ENCODE measurements around the gene HOXB1. TPM values are rescaled to one million over a fixed set of nuclear protein-coding genes. Genes with fewer than 3 reads are reported as not detected.

The HOXB1 gene
- total RNA-seq, 1 experiment from 2014 or later, result not detected

DNA sequence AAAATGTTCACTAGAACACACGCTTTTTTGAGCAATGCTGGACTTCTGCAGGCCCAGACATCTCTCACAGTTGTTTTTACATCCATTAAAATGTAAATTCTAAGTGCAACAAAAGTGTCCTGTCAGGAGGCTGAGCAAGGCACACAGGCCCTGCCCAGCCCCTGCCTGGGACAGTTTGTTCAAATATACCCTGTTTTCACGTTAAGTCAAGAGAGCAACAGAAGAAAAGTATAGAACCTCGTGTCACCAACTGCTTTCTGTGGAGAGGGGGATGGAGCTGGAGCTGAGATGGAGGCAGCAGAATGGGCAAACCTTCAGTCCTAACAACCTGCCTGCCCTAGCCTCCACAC is 18.4 kb upstream of the HOXB1 start:
- Mint-ChIP-seq H3K36me3 (ENCODE audit: insufficient read depth, unreplicated experiment) (no peaks in the 10 kb centered on the region), H3K4me3 (ENCODE audit: unreplicated experiment) (no peak overlapping the region), H3K27ac (ENCODE audit: unreplicated experiment) (no peak overlapping the region), H3K9me3 (ENCODE audit: unreplicated experiment) (no peaks in the 10 kb centered on the region), H3K27me3 (ENCODE audit: insufficient read depth, unreplicated experiment) (no peaks in the 10 kb centered on the region), H3K4me1 (ENCODE audit: low read depth, unreplicated experiment) (peaks cover under 1% of the 10 kb centered on the region)
- no peak overlapping the region for H3K4me3 ChIP-seq (ENCODE audit: low read depth, low read length)
- ChIA-PET CTCF (no interaction called here), POLR2A (no interaction called here)
- no TSS peak for BruUV-seq (replicated peaks)
- no peaks in the 10 kb centered on the region for H3K27me3 ChIP-seq (replicated peaks; ENCODE audit: control insufficient read depth, insufficient read depth, low read length)
- H3K4me1 ChIP-seq, result peaks cover 10% of the 10 kb centered on the region; the same call in 1 of the 2 replicates
- intact Hi-C loops (cut with micrococcal nuclease; ENCODE audit: unreplicated experiment), result no loop called here
- no peaks in the 10 kb centered on the region for H3K36me3 ChIP-seq (ENCODE audit: control insufficient read depth, insufficient read depth, low read length)
- DNase-seq, result no peak
- TF ChIP-seq, protein P1, sequence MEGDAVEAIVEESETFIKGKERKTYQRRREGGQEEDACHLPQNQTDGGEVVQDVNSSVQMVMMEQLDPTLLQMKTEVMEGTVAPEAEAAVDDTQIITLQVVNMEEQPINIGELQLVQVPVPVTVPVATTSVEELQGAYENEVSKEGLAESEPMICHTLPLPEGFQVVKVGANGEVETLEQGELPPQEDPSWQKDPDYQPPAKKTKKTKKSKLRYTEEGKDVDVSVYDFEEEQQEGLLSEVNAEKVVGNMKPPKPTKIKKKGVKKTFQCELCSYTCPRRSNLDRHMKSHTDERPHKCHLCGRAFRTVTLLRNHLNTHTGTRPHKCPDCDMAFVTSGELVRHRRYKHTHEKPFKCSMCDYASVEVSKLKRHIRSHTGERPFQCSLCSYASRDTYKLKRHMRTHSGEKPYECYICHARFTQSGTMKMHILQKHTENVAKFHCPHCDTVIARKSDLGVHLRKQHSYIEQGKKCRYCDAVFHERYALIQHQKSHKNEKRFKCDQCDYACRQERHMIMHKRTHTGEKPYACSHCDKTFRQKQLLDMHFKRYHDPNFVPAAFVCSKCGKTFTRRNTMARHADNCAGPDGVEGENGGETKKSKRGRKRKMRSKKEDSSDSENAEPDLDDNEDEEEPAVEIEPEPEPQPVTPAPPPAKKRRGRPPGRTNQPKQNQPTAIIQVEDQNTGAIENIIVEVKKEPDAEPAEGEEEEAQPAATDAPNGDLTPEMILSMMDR (IDR thresholded peaks at IDR 0.05; ENCODE audit: insufficient read depth in 1 of 2, low read depth in 1 of 2, low read length in 1 of 2, severe bottlenecking in 1 of 2, unreplicated experiment in 1 of 2), result no peak
- no peaks in the 10 kb centered on the region for H3K9me3 ChIP-seq

DNA sequence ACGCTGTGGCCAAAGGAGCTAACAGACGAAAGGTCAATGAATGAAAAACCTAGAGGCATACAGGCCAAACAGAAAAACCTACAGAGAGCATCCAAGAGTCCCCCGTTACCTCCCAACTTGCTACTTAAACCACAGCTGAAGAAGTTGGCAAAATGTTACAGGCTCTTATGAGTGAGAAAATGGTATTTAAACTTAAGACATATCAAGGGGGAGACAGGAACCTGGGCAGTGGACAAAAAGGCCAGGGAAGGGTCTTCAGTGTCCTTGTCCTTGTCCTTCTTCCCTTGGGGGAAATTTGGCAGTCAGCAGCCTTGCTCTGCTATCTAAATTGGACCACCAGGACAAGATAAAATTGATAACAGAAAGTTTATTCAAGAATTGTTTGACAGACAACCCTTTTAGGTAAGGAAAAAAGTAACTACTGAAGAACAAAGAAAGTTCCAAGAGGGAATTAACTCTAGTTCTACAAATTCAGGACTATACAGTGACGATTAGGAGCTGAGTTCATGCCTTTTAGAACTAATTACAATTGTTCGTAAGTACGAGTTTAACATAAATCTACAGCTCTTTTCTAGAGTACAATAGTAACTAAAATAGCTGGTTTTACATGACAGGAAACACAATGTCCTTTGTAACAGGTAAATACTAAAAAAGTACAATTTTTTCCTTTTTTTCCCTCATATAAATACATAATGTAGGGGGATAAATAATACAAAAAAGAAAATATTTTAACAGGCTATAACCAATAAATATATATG is 17.9 kb upstream of the HOXB1 start:
- H3K9me3 Mint-ChIP-seq (ENCODE audit: unreplicated experiment), result no peaks in the 10 kb centered on the region
- ChIA-PET POLR2A (no interaction called here), CTCF (no interaction called here)
- Histone ChIP-seq H3K9me3 (no peaks in the 10 kb centered on the region), H3K4me1 (peaks cover 10% of the 10 kb centered on the region; the same call in 1 of the 2 replicates), H3K4me3 (ENCODE audit: low read depth, low read length) (no peak overlapping the region), H3K27me3 (replicated peaks; ENCODE audit: control insufficient read depth, insufficient read depth, low read length) (no peaks in the 10 kb centered on the region), H3K36me3 (ENCODE audit: control insufficient read depth, insufficient read depth, low read length) (no peaks in the 10 kb centered on the region)
- peaks cover 6% of the 10 kb centered on the region for H3K4me1 Mint-ChIP-seq (ENCODE audit: low read depth, unreplicated experiment)
- no TSS peak for BruUV-seq (replicated peaks)
- intact Hi-C loops (cut with micrococcal nuclease; ENCODE audit: unreplicated experiment), result no loop called here
- TF ChIP-seq, protein P1 (IDR thresholded peaks at IDR 0.05; ENCODE audit: insufficient read depth in 1 of 2, low read depth in 1 of 2, low read length in 1 of 2, severe bottlenecking in 1 of 2, unreplicated experiment in 1 of 2), result no peak
- DNase-seq, result no peak
- no peaks in the 10 kb centered on the region for H3K36me3 Mint-ChIP-seq (ENCODE audit: insufficient read depth, unreplicated experiment)
- no peak overlapping the region for H3K27ac Mint-ChIP-seq (ENCODE audit: unreplicated experiment)
- H3K4me3 Mint-ChIP-seq (ENCODE audit: unreplicated experiment), result no peak overlapping the region
- peaks cover 2% of the 10 kb centered on the region for H3K27me3 Mint-ChIP-seq (ENCODE audit: insufficient read depth, unreplicated experiment)

DNA sequence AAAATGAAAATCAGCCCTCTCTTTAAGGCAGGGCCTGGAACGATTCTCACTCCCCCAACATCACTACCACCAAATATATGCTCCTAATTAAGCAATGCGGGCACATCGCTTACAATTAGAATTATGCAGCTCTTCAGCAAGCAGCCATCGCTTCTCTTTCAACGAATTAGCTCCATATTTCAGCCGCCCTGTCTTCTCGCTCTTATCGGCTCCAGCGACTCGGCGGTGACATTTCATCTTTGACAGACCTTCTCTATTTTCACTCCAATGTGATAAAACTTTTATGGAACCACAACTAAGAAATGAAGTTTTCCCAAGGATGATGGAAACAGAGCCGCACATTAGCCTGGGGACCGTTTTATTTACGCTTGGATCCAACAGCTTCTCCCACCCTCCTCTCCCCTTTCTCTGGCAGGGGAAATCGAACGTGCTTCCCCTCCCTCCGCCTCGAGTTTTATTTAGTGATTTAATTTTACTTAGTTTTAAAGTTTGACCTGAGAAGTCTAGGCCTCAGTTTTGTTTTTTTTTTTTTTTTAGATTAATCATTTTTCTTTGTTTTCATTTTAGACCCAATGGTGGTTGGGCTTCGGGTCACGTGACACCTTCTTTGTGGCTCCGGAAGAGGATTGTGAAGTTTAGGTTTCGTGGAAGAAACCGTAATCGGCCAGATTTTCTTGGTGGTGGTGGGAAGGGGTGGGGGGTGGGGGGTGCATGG is 17.2 kb upstream of the HOXB1 start:
- Histone ChIP-seq H3K4me3 (ENCODE audit: low read depth, low read length) (no peak overlapping the region), H3K4me1 (peaks cover 10% of the 10 kb centered on the region; the same call in 1 of the 2 replicates), H3K9me3 (no peaks in the 10 kb centered on the region), H3K36me3 (ENCODE audit: control insufficient read depth, insufficient read depth, low read length) (no peaks in the 10 kb centered on the region), H3K27me3 (replicated peaks; ENCODE audit: control insufficient read depth, insufficient read depth, low read length) (no peaks in the 10 kb centered on the region)
- Mint-ChIP-seq H3K4me1 (ENCODE audit: low read depth, unreplicated experiment) (peaks cover 7% of the 10 kb centered on the region), H3K36me3 (ENCODE audit: insufficient read depth, unreplicated experiment) (no peaks in the 10 kb centered on the region), H3K4me3 (ENCODE audit: unreplicated experiment) (no peak overlapping the region), H3K9me3 (ENCODE audit: unreplicated experiment) (no peaks in the 10 kb centered on the region), H3K27ac (ENCODE audit: unreplicated experiment) (no peak overlapping the region), H3K27me3 (ENCODE audit: insufficient read depth, unreplicated experiment) (peaks cover 2% of the 10 kb centered on the region)
- intact Hi-C loops (cut with micrococcal nuclease; ENCODE audit: unreplicated experiment), result no loop called here
- ChIA-PET POLR2A (no interaction called here), CTCF (interaction anchor here (0.8 to 1.6 kb wide), 6 partner anchors 7 to 77 kb away, joined by 3 to 6 read pairs (median 4); no protein-coding TSS in a partner anchor)
- DNase-seq, result no peak
- BruUV-seq (replicated peaks), result no TSS peak
- TF ChIP-seq, protein P1 (IDR thresholded peaks at IDR 0.05; ENCODE audit: insufficient read depth in 1 of 2, low read depth in 1 of 2, low read length in 1 of 2, severe bottlenecking in 1 of 2, unreplicated experiment in 1 of 2), result no peak

All from Caco-2 (cell line).